ENCODE data around the gene PAXIP1.
A peak's percentile ranks its signal among the peaks of the same experiment; 100 is the strongest.
"Not testable (repeated sequence)": the region's sequence is repeated elsewhere in the genome, so short reads cannot be mapped to it uniquely, and the experiment has no call there.

PAXIP1 gene

DNA sequence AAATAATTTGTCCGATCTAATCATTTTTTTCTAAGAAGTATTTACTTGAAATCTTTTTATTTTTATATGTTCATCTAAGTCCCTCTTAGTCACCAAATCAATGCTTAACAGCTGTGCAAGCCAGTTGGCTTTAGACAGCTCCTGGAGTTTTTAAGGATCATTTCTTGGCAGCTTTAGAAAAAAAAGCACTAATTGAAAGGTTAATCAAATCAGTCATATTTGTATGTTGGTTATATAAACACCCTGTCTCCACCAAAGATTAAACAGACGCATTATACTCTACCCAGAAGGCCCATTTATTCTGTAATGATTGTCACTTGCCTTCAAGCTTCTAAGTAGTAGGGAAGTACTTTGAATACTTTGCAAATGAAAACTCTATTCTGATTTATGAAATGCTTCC lies 60.2 kb downstream of the PAXIP1 start:
- TF ChIP-seq, protein P1, sequence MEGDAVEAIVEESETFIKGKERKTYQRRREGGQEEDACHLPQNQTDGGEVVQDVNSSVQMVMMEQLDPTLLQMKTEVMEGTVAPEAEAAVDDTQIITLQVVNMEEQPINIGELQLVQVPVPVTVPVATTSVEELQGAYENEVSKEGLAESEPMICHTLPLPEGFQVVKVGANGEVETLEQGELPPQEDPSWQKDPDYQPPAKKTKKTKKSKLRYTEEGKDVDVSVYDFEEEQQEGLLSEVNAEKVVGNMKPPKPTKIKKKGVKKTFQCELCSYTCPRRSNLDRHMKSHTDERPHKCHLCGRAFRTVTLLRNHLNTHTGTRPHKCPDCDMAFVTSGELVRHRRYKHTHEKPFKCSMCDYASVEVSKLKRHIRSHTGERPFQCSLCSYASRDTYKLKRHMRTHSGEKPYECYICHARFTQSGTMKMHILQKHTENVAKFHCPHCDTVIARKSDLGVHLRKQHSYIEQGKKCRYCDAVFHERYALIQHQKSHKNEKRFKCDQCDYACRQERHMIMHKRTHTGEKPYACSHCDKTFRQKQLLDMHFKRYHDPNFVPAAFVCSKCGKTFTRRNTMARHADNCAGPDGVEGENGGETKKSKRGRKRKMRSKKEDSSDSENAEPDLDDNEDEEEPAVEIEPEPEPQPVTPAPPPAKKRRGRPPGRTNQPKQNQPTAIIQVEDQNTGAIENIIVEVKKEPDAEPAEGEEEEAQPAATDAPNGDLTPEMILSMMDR (conservative IDR thresholded peaks at IDR 0.05), result no peak
- no peak for TF ChIP-seq ZFX (IDR thresholded peaks at IDR 0.05)
- H3K27ac ChIP-seq, result no peak overlapping the region

DNA sequence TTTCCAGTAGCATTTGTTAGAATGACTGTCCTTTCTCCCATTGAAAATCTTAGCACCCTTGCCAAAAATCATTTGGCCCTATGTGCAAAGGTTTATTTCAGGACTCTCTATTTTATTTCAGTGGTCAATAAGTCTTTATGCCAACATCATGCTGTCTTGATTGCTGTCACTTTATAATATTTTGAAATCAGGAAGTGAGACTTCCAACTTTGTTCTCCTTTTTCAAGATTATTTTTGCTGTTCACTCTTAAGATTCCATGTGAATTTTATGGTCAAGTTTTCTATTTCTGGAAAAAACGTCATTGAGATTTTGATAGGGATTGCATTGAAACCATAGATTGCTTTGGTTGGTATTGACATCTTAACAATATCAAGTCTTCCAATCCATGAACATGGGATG lies 65.1 kb downstream of the PAXIP1 start:
- no peak overlapping the region for H3K27ac ChIP-seq
- TF ChIP-seq, protein P1 (conservative IDR thresholded peaks at IDR 0.05), result no peak

DNA sequence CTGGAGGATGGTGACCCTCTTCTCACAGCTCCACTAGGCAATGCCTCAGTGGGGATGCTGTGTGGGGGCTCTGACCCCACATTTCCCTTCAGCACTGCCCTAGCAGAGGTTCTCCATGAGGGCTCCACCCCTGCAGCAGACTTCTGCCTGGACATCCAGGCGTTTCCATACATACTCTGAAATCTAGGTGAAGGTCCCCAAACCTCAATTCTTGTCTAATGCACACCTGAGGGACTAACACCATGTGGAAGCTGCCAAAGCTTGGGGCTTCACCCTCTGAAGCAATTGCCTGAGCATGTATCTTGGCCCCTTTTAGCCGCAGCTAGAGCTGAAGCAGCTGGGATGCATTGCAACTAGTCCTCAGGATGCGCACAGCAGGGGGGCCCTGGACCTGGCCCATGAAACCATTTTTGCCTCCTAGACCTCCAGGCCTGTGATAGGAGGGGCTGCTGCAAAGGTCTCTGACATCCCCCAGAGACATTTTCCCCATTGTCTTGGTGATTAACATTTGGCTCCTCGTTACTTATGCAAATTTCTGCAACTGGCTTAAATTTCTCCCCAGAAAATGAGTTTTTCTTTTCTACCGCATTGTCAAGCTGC lies 68.5 kb downstream of the PAXIP1 start:
- not testable (repeated sequence) for H3K27ac ChIP-seq

DNA sequence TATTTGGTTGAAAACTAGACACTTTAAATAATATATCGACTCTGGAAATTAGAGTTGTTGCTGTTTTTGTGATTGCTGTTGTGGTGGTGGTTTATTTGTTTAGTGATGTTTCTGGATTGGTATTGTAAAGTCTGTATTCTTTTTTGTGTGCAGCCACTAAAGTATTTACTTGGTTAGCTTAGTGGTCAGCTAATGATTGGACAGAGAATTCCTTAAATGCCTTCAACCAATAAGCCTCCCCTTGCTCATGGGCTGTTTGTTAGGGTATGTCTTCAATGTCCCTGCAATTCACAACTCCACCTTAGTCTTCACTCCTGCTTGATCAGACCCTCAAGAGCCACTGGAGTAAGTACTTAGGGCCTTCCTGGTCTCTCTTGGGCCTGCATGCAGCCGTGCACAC lies 71.0 kb downstream of the PAXIP1 start:
- TF ChIP-seq, protein P1 (conservative IDR thresholded peaks at IDR 0.05), result no peak
- TF ChIP-seq ZFX (IDR thresholded peaks at IDR 0.05), result no peak
- H3K27ac ChIP-seq, result no peak overlapping the region

DNA sequence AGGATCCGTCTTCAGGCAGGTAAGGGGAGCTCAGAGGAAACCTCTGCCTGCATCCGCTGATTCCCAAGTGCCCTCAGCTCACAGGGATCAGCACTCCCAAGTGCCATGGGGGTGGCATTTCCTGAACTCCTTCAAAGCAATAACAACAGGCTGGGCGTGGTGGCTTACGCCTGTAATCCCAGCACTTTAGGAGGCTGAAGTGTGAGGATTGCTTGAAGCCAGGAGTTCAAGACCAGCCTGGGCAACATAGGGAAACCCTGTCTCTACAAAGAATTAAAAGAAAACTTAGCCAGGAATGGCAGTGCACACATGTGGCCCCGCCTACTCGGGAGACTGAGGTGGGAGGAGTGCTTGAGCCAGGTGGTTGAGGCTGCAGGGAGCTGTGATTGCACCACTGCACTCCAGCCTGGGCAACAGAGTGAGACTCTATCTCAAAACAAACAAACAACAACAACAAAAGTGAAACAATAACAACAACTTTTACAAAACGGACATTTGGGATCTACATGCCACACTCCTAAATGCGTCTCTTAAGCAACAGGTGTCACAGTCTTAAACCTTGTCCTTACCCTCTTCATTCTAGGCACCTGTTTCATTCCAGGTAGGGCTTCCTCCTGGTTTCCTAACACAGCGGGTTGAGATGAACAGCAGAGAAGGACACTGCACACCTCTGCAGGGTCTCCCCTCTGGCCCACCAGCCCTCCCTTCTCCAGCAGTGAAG lies 73.8 kb downstream of the PAXIP1 start:
- peak overlapping the region; percentile 61 for H3K27ac ChIP-seq
- TF ChIP-seq, protein P1 (conservative IDR thresholded peaks at IDR 0.05), result no peak

DNA sequence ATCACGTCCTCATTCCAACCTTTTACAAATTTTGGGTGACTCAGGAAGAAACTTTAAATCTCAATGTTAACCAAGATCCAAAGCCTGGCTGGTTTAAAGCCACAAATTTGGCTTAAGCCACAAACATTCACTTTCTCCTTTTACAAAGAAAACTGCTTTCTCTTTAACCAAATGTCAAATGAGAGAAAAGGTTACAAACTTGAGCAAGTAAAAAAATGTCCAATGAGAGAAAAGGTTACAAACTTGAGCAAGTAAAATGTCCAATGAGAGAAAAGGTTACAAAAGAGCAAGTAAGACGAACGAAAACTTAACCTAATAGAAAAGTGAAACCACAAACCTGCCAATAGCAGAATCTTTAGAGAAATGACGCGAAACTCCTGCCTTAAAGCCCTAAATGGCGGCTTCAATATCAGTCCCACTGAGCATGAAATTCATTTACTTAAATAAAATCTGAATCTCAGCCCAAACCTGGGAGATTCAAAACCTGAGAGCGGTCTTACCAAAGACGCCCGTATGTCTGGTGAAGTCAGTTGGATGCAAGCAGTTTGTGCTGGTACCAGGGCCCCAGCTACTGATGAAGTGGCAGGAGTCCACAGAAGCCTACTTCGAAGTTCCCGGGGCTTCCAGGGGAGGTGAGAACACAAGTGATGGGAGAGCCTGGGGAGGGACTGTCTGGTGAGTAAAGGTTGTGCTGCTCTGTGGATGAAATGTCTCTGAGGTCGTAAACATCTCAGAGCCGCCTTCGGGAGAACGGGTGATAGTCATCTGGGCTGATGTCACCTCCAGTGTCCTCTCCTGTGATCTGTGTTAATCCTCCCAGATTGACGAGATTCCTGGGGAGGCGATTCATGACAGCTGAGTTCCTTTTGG lies 74.6 kb downstream of the PAXIP1 start:
- peak overlapping the region; percentile 61 for H3K27ac ChIP-seq
- TF ChIP-seq ZFX (IDR thresholded peaks at IDR 0.05), result no peak
- TF ChIP-seq, protein P1 (conservative IDR thresholded peaks at IDR 0.05), result no peak

DNA sequence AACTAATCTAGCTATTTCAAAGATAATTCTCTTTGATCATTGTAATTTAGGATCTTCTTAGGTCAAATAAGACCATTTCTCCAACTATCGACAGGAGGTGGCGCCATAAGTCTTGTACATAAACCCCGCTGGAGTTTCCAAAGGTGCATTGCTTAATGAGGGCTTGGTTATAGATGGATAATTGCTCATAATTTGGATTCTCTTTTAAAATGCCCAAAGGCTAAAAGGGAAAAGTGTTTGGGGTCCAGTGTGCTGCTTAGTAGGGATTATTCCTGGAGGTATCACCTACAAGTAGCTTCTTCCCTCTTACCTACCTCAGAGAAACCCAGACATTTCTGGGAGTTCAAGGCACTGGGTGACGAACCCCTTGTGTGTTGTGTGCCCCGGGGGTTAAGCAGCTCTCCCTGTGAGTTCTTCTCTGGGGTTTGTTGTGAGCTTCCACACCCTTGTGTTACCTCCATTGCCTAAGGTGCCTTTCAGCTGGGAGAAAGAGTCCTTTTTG lies 75.2 kb downstream of the PAXIP1 start:
- TF ChIP-seq ZFX (IDR thresholded peaks at IDR 0.05), result no peak
- TF ChIP-seq, protein P1 (conservative IDR thresholded peaks at IDR 0.05), result peak; percentile 90
- peak overlapping the region; percentile 32; the same call in 1 of the 2 replicates for H3K27ac ChIP-seq

DNA sequence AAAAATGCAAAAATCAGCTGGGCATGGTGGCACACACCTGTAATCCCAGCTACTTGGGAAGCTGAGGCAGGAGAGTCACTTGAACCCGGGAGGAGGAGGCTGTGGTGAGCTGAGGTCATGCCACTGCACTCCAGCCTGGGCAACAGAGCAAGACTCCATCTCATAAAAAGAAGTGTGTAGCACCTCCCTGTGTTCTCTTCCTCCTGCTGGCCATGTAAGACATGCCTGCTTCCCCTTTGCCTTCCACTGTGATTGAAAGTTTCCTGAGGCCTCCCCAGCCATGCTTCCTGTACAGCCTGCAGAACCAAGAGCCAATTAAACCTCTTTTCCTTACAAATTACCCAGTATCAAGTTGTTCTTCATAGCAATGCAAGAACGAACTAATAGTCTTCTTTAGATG lies 80.5 kb downstream of the PAXIP1 start:
- not testable (repeated sequence) for H3K27ac ChIP-seq
